ENCODE measurements around the gene UFD1. TPM values are rescaled to one million over a fixed set of nuclear protein-coding genes. Genes with fewer than 3 reads are reported as not detected.

Gene UFD1
- total and polyA plus RNA-seq, 9 of the 15 experiments (the other 6 are each of a cell fraction or from before 2014, with no cell fraction given) = 238 to 645 (median 363) TPM

DNA sequence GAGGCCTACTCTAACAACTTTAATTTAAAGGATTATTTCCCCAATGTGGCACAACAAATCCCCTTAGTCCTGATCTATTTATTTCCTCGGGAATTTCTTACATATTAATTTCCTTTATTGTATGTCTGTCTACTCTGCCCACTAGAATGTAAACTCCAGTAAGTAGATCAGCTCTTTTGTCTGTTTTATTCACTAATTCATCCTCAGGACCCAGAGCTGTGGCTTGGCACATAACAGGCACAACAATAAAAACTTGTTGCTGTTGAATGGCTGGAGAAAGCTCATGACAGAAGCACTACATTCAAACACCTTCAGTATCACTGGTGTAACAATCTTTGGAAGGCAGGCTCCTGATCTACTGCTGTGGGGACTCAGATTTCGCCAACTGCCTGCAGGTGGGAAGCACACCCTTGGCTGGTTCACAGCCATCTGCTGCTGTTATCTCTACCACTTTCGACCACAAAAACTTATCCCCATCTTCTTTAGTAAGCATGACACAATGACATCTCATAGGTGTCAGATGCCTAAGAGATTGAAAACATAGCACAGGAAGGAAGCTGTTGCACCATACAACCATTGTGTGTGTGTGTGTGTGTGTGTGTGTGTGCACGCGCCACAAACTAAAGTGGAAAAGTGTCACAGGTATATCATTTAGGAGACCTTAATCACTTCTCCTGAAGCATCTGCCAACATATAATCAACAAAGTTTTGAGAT, 59.4 kb downstream of the UFD1 start (continued):
- TF ChIP-seq CHD1 (IDR thresholded peaks at IDR 0.05; ENCODE audit: low read length) (peak; percentile 21), ZNF507 (tag; conservative IDR thresholded peaks at IDR 0.05) (no peak), TBL1XR1 (IDR thresholded peaks at IDR 0.05; ENCODE audit: low read length in 2 of 2) (peak; percentile 93 to 97), CBX5 (IDR thresholded peaks at IDR 0.05; ENCODE audit: borderline replicate concordance, low read depth) (no peak), CEBPG (CRISPR knock-in tag; IDR thresholded peaks at IDR 0.05) (no peak), CEBPG (tag; conservative IDR thresholded peaks at IDR 0.05 in 1 of 2, IDR thresholded peaks at IDR 0.05 in 1 of 2) (peak; percentile 65 to 87), ZBTB1 (CRISPR knock-in tag; IDR thresholded peaks at IDR 0.05; ENCODE audit: borderline replicate concordance, low read depth) (no peak), COPS2 (conservative IDR thresholded peaks at IDR 0.05) (no peak), E2F3 (CRISPR knock-in tag; IDR thresholded peaks at IDR 0.05) (peak; percentile 65; the same call in 1 of the 2 replicates), BACH1 (tag; IDR thresholded peaks at IDR 0.05) (peak; percentile 65; the same call in 1 of the 2 replicates), SAFB (IDR thresholded peaks at IDR 0.05; ENCODE audit: borderline replicate concordance, low read depth, low read length) (no peak), CTBP1 (IDR thresholded peaks at IDR 0.05; ENCODE audit: borderline replicate concordance) (peak; percentile 99), HMG20A (CRISPR knock-in tag; conservative IDR thresholded peaks at IDR 0.05) (no peak; the same call in 1 of the 2 replicates), SIRT6 (IDR thresholded peaks at IDR 0.05; ENCODE audit: low read depth, low read length) (peak; percentile 45), DDX20 (tag; IDR thresholded peaks at IDR 0.05; ENCODE audit: low read depth) (peak; percentile 25; the same call in 1 of the 2 replicates), SMAD3 (CRISPR knock-in tag; conservative IDR thresholded peaks at IDR 0.05) (peak; percentile 86), TEAD4 (IDR thresholded peaks at IDR 0.05; ENCODE audit: low read length) (peak; percentile 99), TEAD4 (CRISPR knock-in tag; IDR thresholded peaks at IDR 0.05; ENCODE audit: borderline replicate concordance) (no peak)
- TF ChIP-seq, protein P1, sequence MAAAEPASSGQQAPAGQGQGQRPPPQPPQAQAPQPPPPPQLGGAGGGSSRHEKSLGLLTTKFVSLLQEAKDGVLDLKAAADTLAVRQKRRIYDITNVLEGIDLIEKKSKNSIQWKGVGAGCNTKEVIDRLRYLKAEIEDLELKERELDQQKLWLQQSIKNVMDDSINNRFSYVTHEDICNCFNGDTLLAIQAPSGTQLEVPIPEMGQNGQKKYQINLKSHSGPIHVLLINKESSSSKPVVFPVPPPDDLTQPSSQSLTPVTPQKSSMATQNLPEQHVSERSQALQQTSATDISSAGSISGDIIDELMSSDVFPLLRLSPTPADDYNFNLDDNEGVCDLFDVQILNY (CRISPR knock-in tag; IDR thresholded peaks at IDR 0.05) = peak; percentile 51
- TF ChIP-seq, protein P2, sequence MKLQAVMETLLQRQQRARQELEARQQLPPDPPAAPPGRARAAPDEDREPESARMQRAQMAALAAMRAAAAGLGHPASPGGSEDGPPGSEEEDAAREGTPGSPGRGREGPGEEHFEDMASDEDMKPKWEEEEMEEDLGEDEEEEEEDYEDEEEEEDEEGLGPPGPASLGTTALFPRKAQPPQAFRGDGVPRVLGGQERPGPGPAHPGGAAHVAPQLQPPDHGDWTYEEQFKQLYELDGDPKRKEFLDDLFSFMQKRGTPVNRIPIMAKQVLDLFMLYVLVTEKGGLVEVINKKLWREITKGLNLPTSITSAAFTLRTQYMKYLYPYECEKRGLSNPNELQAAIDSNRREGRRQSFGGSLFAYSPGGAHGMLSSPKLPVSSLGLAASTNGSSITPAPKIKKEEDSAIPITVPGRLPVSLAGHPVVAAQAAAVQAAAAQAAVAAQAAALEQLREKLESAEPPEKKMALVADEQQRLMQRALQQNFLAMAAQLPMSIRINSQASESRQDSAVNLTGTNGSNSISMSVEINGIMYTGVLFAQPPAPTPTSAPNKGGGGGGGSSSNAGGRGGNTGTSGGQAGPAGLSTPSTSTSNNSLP (IDR thresholded peaks at IDR 0.05; ENCODE audit: borderline replicate concordance, low read depth, low read length) = peak; percentile 82; the same call in 1 of the 2 replicates
- TF ChIP-seq, protein P3, sequence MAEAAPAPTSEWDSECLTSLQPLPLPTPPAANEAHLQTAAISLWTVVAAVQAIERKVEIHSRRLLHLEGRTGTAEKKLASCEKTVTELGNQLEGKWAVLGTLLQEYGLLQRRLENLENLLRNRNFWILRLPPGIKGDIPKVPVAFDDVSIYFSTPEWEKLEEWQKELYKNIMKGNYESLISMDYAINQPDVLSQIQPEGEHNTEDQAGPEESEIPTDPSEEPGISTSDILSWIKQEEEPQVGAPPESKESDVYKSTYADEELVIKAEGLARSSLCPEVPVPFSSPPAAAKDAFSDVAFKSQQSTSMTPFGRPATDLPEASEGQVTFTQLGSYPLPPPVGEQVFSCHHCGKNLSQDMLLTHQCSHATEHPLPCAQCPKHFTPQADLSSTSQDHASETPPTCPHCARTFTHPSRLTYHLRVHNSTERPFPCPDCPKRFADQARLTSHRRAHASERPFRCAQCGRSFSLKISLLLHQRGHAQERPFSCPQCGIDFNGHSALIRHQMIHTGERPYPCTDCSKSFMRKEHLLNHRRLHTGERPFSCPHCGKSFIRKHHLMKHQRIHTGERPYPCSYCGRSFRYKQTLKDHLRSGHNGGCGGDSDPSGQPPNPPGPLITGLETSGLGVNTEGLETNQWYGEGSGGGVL (CRISPR knock-in tag; IDR thresholded peaks at IDR 0.05) = peak; percentile 33; the same call in 1 of the 2 replicates
- TF ChIP-seq, protein P4, sequence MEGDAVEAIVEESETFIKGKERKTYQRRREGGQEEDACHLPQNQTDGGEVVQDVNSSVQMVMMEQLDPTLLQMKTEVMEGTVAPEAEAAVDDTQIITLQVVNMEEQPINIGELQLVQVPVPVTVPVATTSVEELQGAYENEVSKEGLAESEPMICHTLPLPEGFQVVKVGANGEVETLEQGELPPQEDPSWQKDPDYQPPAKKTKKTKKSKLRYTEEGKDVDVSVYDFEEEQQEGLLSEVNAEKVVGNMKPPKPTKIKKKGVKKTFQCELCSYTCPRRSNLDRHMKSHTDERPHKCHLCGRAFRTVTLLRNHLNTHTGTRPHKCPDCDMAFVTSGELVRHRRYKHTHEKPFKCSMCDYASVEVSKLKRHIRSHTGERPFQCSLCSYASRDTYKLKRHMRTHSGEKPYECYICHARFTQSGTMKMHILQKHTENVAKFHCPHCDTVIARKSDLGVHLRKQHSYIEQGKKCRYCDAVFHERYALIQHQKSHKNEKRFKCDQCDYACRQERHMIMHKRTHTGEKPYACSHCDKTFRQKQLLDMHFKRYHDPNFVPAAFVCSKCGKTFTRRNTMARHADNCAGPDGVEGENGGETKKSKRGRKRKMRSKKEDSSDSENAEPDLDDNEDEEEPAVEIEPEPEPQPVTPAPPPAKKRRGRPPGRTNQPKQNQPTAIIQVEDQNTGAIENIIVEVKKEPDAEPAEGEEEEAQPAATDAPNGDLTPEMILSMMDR (IDR thresholded peaks at IDR 0.05 in 2 of 3, conservative IDR thresholded peaks at IDR 0.05 in 1 of 3; ENCODE audit: insufficient read depth in 2 of 3, low read depth in 1 of 3, low read length in 3 of 3) = peak in 1 of 3 experiments; percentile 19; a peak in 2 of 6 replicates
